Thyroid gland (tissue), 4 donors: Measurements from ENCODE around the gene CHRDL2.

Experiments
- CTCF ChIP-seq, 6 experiments: fragments of 200-600 bp in 3 of 6; fragments of 450-650 bp in 3 of 6; sonication (generic) in 3 of 6; IDR thresholded peaks; one replicate each; pipeline ENCODE4 v1.5.1; 2016 to 2019; ENCODE audit warnings: antibody characterized with exemption in 6 of 6, mild to moderate bottlenecking in 2 of 6, inconsistent platforms in 1 of 6, moderate library complexity in 1 of 6
- POLR2A ChIP-seq, 2 donors: fragments of 450-650 bp; IDR thresholded peaks; one replicate each; pipeline ENCODE4 v1.6.1; 2017; ENCODE audit warnings: antibody characterized with exemption in 2 of 2, mild to moderate bottlenecking in 2 of 2, moderate library complexity in 1 of 2

GRCh38 chr11:74681686-74682651 lies 49.3 kb downstream of the CHRDL2 start:
- TF ChIP-seq CTCF (IDR thresholded peaks at IDR 0.05), result no peak
- no peak for TF ChIP-seq POLR2A (IDR thresholded peaks at IDR 0.05)
